Spleen (tissue), 11 donors: Measurements from ENCODE around the gene ARHGEF7. TPM values are rescaled to one million over a fixed set of nuclear protein-coding genes. Genes with fewer than 3 reads are reported as not detected.
A peak's percentile ranks its signal among the peaks of the same experiment; 100 is the strongest.

Experiments used
- DNase-seq: peaks from one replicate; pipeline ENCODE4 v3.0.0-alpha.2; 2020
- H3K27ac ChIP-seq, 8 donors: fragments of 200-600 bp; sonication (generic) in 7 of 8; 1 replicate in 4 of 8; 2 replicates in 4 of 8; pipeline versions ENCODE4 v1.5.0 to v1.8.0; 2016 to 2021; ENCODE audit warnings: inconsistent platforms in 4 of 8, mild to moderate bottlenecking in 4 of 8, moderate library complexity in 1 of 8
- H3K27me3 ChIP-seq, 7 donors: fragments of 200-600 bp; sonication (generic) in 6 of 7; replicated peaks in 1 of 7; 1 replicate in 4 of 7; 2 replicates in 3 of 7; pipeline versions ENCODE4 v1.5.0 to v1.8.0; 2016 to 2021; ENCODE audit warnings: inconsistent platforms in 3 of 7, mild to moderate bottlenecking in 1 of 7
- H3K36me3 ChIP-seq, 6 donors: fragments of 200-600 bp; sonication (generic) in 5 of 6; 1 replicate in 4 of 6; 2 replicates in 2 of 6; pipeline versions ENCODE4 v1.5.0 to v1.8.0; 2016 to 2021; ENCODE audit warnings: inconsistent platforms in 2 of 6
- H3K4me1 ChIP-seq, 6 donors: fragments of 200-600 bp; sonication (generic) in 5 of 6; 1 replicate in 3 of 6; 2 replicates in 3 of 6; pipeline versions ENCODE4 v1.5.0 to v1.8.0; 2016 to 2021; ENCODE audit warnings: inconsistent platforms in 3 of 6
- H3K4me3 ChIP-seq, 8 donors: fragments of 200-600 bp; sonication (generic) in 7 of 8; 1 replicate in 4 of 8; 2 replicates in 4 of 8; pipeline versions ENCODE4 v1.5.0 to v1.8.0; 2016 to 2021; ENCODE audit warnings: inconsistent platforms in 4 of 8, mild to moderate bottlenecking in 4 of 8, moderate library complexity in 2 of 8
- H3K9me3 ChIP-seq, 8 donors: fragments of 200-600 bp; sonication (generic) in 7 of 8; 1 replicate in 4 of 8; 2 replicates in 4 of 8; pipeline versions ENCODE4 v1.5.0 to v1.8.0; 2016 to 2021; ENCODE audit warnings: inconsistent platforms in 4 of 8
- CTCF ChIP-seq, 11 experiments: fragments of 200-600 bp in 7 of 11; fragments of 450-650 bp in 4 of 11; sonication (generic) in 4 of 11; IDR thresholded peaks in 8 of 11; conservative IDR thresholded peaks in 3 of 11; 1 replicate in 7 of 11; 2 replicates in 4 of 11; pipeline versions ENCODE4 v1.4.0 to v1.8.0; 2016 to 2021; ENCODE audit warnings: antibody characterized with exemption in 11 of 11, inconsistent platforms in 4 of 11, mild to moderate bottlenecking in 1 of 11
- POLR2A ChIP-seq, 3 donors: fragments of 450-650 bp; IDR thresholded peaks; one replicate each; pipeline ENCODE4 v1.5.1; 2017; ENCODE audit warnings: antibody characterized with exemption in 3 of 3, mild to moderate bottlenecking in 1 of 3
- POLR2AphosphoS5 ChIP-seq, 3 donors: sonication (generic); formaldehyde crosslinking; IDR thresholded peaks; one replicate each; pipeline ENCODE4 v1.5.1; 2017; ENCODE audit warnings: antibody characterized with exemption in 3 of 3
- WGBS, 5 donors: extraction: QIAGEN DNeasy Blood & Tissue Kit in 3 of 5; methylation state at CpG; one replicate each; pipeline versions ENCODE4 v1.1.5 to v1.1.7; 2013 to 2018; 5-methylcytosine and 5-hydroxymethylcytosine counted together
- intact Hi-C: fragments of 100-400 bp; cut with DNase I; formaldehyde crosslinking; loops from one replicate; pipeline ENCODE4 v1.15.0; 2023; ENCODE audit warnings: low total_unique reads
- polyA plus RNA-seq, 3 donors: library from polyadenylated mRNA; stranded (reverse); fragments of 200-250 nt; gene quantifications; one replicate each; pipeline ENCODE4 v1.2.1, GENCODE V29; 2013
- total RNA-seq, 7 donors: library from RNA; depleted of rRNA in 3 of 7; stranded (reverse); fragments of >200 nt in 3 of 7; fragmentation: NEBNext Ultra II Directional in 4 of 7; extraction: Animal tissue kit (Norgen Biotek cat#: 25700) in 4 of 7; gene quantifications; one replicate each; pipeline versions ENCODE4 v1.1.0 to v1.2.1, GENCODE V29; 2016 to 2021
- donor health status: healthy with polysubstance abuse.
- donor health status: DM: no; HTN: no; CAD: no; lungs with moderate emphysema.
- donor health status: DM: no; HTN: no; CAD: no.
- donor health status: Bipolar disorder and iron deficiency.
- donor health status: healthy.
- donor health status: DM: no; HTN: no; CAD: no.
- donor health status: DM: yes; HTN: yes; CAD: no.

Gene ARHGEF7
- total and polyA plus RNA-seq, 10 donors, result 18.0 to 192 (median 114) TPM

- Histone ChIP-seq H3K27ac (peak overlapping the region in 2 of 8 donors; percentile 82 to 90), H3K4me1 (peaks cover 39 to 97% (median 77%) of the 10 kb centered on the region in 6 donors), H3K9me3 (no peaks in the 10 kb centered on the region), H3K27me3 (no peaks in the 10 kb centered on the region), H3K36me3 (peaks cover 0 to 8% (median 0%) of the 10 kb centered on the region in 6 donors), H3K4me3 (no peak overlapping the region)
- no peak for DNase-seq
- TF ChIP-seq CTCF (IDR thresholded peaks at IDR 0.05 in 8 of 11, conservative IDR thresholded peaks at IDR 0.05 in 3 of 11), result no peak
- TF ChIP-seq POLR2AphosphoS5 (IDR thresholded peaks at IDR 0.05), result no peak
- TF ChIP-seq POLR2A (IDR thresholded peaks at IDR 0.05), result no peak
- intact Hi-C loops, result no loop called here
- 83 to 97% (median 95%) methylated on average over 6 of the region's 6 CpGs for WGBS, 5 donors
Observed at GRCh38 chr13:111183087-111183645, 68.1 kb downstream of the ARHGEF7 start.

- intact Hi-C loops, result no loop called here
- H3K4me3 ChIP-seq, result peak overlapping the region in 1 of 8 donors; percentile 49
- 58 to 78% (median 68%) methylated on average over 10 of the region's 10 CpGs for WGBS, 5 donors
- H3K27ac ChIP-seq, result peak overlapping the region; percentile 52 to 84 (median 74)
- no peak for TF ChIP-seq POLR2A (IDR thresholded peaks at IDR 0.05)
- peaks cover 32 to 97% (median 77%) of the 10 kb centered on the region in 6 donors for H3K4me1 ChIP-seq
- no peaks in the 10 kb centered on the region for H3K27me3 ChIP-seq
- no peaks in the 10 kb centered on the region for H3K9me3 ChIP-seq
- peaks cover 0 to 8% (median 0%) of the 10 kb centered on the region in 6 donors for H3K36me3 ChIP-seq
- DNase-seq, result no peak
Observed at GRCh38 chr13:111183959-111184358, 68.8 kb downstream of the ARHGEF7 start.

GRCh38 chr13:111184458-111185401 lies 69.6 kb downstream of the ARHGEF7 start:
- Histone ChIP-seq H3K27me3 (no peaks in the 10 kb centered on the region), H3K9me3 (no peaks in the 10 kb centered on the region), H3K4me3 (peak overlapping the region in 2 of 8 donors; percentile 10 to 49), H3K36me3 (peaks cover 0 to 8% (median 0%) of the 10 kb centered on the region in 6 donors), H3K4me1 (peaks cover 30 to 97% (median 75%) of the 10 kb centered on the region in 6 donors), H3K27ac (peak overlapping the region; percentile 52 to 84 (median 74))
- TF ChIP-seq CTCF (IDR thresholded peaks at IDR 0.05 in 8 of 11, conservative IDR thresholded peaks at IDR 0.05 in 3 of 11), result no peak
- TF ChIP-seq POLR2AphosphoS5 (IDR thresholded peaks at IDR 0.05), result peak; percentile 63 to 88 (median 83)
- intact Hi-C loops, result no loop called here
- 17 to 21% (median 20%) methylated on average over 17 to 18 of the region's 18 CpGs for WGBS, 5 donors
- DNase-seq, result peak; percentile 92

GRCh38 chr13:111186305-111186935 lies 71.3 kb downstream of the ARHGEF7 start:
- Histone ChIP-seq H3K27ac (peak overlapping the region in 4 of 8 donors; percentile 75 to 84 (median 80)), H3K27me3 (no peaks in the 10 kb centered on the region), H3K36me3 (peaks cover 0 to 8% (median 0%) of the 10 kb centered on the region in 6 donors), H3K4me3 (peak overlapping the region in 1 of 8 donors; percentile 49), H3K9me3 (no peaks in the 10 kb centered on the region), H3K4me1 (peaks cover 32 to 98% (median 68%) of the 10 kb centered on the region in 6 donors)
- 64 to 83% (median 77%) methylated on average over 10 of the region's 10 CpGs for WGBS, 5 donors
- TF ChIP-seq POLR2AphosphoS5 (IDR thresholded peaks at IDR 0.05) (no peak), CTCF (IDR thresholded peaks at IDR 0.05 in 8 of 11, conservative IDR thresholded peaks at IDR 0.05 in 3 of 11) (no peak), POLR2A (IDR thresholded peaks at IDR 0.05) (no peak)
- intact Hi-C loops, result no loop called here
- DNase-seq, result no peak
